KOPT-K1 (cell line): ENCODE results near the gene SOX4.

Experiments used
- H3K27ac ChIP-seq: fragments of 200-600 bp; sonication (generic); 2 replicates; pipeline ENCODE4 v1.5.1; 2016; ENCODE audit warnings: antibody characterized with exemption, mild to moderate bottlenecking, low read depth, low read length; ENCODE audit not compliant: poor library complexity, severe bottlenecking
- H3K36me3 ChIP-seq: fragments of 200-600 bp; sonication (generic); 2 replicates; pipeline ENCODE4 v1.5.1; 2017; ENCODE audit warnings: antibody characterized with exemption, mild to moderate bottlenecking, low read length, moderate library complexity; ENCODE audit not compliant: insufficient read depth
- H3K9me3 ChIP-seq: fragments of 200-600 bp; sonication (generic); 2 replicates; pipeline ENCODE4 v1.5.1; 2017; ENCODE audit warnings: antibody characterized with exemption, low read length, mild to moderate bottlenecking; ENCODE audit not compliant: insufficient read depth, poor library complexity, severe bottlenecking

SOX4 gene

GRCh38 chr6:21625642-21626041, 32.1 kb downstream of the SOX4 start:
- H3K27ac ChIP-seq, result no peak overlapping the region
- H3K9me3 ChIP-seq, result no peaks in the 10 kb centered on the region
- H3K36me3 ChIP-seq, result no peaks in the 10 kb centered on the region

DNA sequence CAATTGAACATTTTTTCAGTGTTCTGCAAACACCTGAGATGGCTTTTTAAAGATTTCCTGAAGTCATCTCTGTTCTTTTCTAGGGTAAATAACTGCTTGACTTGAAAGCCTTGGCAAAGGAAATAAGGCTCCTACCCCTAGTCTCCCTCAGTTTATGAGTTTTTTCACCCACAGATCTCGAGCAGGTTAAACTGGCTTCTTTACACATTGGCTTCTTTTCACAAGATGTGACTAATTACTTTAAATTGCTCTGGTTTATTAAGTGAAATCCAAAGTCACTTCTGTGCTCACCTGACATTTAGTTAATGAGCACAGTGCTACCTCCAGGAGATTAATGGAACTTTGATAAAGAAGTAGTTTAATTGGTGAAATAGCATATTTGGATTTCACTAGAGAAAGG, 33.2 kb downstream of the SOX4 start:
- H3K36me3 ChIP-seq, result no peaks in the 10 kb centered on the region
- H3K9me3 ChIP-seq, result no peaks in the 10 kb centered on the region
- H3K27ac ChIP-seq, result no peak overlapping the region

GRCh38 chr6:21628160-21628559, 34.6 kb downstream of the SOX4 start:
- Histone ChIP-seq H3K9me3 (no peaks in the 10 kb centered on the region), H3K27ac (no peak overlapping the region), H3K36me3 (no peaks in the 10 kb centered on the region)

GRCh38 chr6:21633511-21634109, 40.1 kb downstream of the SOX4 start:
- H3K27ac ChIP-seq, result no peak overlapping the region
- H3K36me3 ChIP-seq, result no peaks in the 10 kb centered on the region
- H3K9me3 ChIP-seq, result no peaks in the 10 kb centered on the region

DNA sequence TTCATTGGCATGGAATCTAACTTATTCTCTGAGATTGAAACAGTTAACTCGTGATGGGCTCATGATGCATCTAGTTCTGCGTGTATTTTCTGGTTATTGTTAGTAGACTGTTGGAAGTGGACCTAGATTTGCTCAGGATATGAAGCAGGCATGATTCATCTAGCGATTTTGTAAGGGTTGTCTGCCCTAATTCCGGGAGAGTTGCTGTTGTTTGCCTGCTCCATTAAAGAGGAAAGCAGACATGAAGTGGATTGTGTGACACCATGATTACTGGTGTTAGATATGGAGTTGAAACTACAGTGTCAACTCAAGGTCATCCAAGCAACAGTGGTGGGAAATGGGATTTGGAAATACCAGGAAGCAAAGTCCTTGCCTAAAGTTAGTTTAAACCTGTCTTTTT, 41.0 kb downstream of the SOX4 start:
- Histone ChIP-seq H3K27ac (no peak overlapping the region), H3K36me3 (no peaks in the 10 kb centered on the region), H3K9me3 (no peaks in the 10 kb centered on the region)

DNA sequence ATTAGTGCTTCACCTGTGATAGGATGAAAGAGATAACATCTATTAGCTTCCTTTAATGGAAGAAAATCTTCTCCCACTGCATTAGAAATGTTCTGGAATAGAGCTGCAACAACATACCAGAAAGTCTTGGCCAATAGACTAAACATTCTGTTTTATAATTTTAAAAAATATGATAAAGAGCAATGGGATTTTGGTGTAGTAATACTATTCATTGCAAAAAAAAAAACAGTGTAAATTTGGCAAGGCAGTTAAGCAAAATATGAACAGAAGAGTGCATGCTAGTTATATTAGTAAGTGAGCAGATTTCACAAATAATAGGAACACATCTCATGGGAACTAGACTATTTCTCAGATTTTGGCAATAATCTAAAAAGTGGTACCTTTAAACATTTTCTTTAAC, 43.3 kb downstream of the SOX4 start:
- Histone ChIP-seq H3K27ac (no peak overlapping the region), H3K36me3 (no peaks in the 10 kb centered on the region), H3K9me3 (no peaks in the 10 kb centered on the region)

DNA sequence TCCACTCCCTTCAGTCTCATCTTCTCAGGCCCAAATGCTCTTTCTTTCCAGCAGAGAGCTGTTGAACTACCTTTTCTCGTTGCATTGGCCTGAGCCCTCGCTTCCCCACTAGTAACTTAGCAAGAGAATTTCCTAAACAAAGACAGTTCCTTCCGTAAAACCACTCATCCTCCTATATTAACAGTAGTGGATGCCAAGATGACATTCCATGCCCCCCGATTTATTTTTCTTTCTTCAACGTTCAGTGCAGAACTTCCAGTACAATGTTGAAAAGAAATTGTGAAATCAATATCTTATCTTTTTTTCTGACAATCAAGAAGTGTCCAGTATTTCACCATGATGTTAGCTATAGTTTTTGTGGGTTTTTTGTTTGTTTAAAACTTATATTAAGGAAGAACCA, 45.8 kb downstream of the SOX4 start:
- Histone ChIP-seq H3K36me3 (no peaks in the 10 kb centered on the region), H3K9me3 (no peaks in the 10 kb centered on the region), H3K27ac (no peak overlapping the region)
